Ascending aorta (tissue), 2 donors: Measurements from ENCODE around the gene POU2F2. TPM values are rescaled to one million over a fixed set of nuclear protein-coding genes. Genes with fewer than 3 reads are reported as not detected.

Experiments used
- DNase-seq, 2 donors: peaks; one replicate each; pipeline ENCODE4 v3.0.0-alpha.2; 2019; ENCODE audit warnings: low spot score in 2 of 2
- H3K27ac ChIP-seq, 2 donors: fragments of 200-600 bp; sonication (generic); one replicate each; pipeline ENCODE4 v1.5.1; 2016 to 2017; ENCODE audit warnings: mild to moderate bottlenecking in 1 of 2
- H3K27me3 ChIP-seq: fragments of 200-600 bp; sonication (generic); one replicate; pipeline ENCODE4 v1.5.1; 2017
- H3K36me3 ChIP-seq, 2 donors: fragments of 200-600 bp; sonication (generic); one replicate each; pipeline ENCODE4 v1.5.1; 2016
- H3K4me1 ChIP-seq, 2 donors: fragments of 200-600 bp; sonication (generic); one replicate each; pipeline ENCODE4 v1.5.1; 2016 to 2017; ENCODE audit warnings: mild to moderate bottlenecking in 1 of 2
- H3K4me3 ChIP-seq, 2 donors: fragments of 200-600 bp; sonication (generic); one replicate each; pipeline ENCODE4 v1.5.1; 2016 to 2017; ENCODE audit warnings: mild to moderate bottlenecking in 1 of 2
- H3K9me3 ChIP-seq, 2 donors: fragments of 200-600 bp; sonication (generic); one replicate each; pipeline ENCODE4 v1.5.1; 2016
- CTCF ChIP-seq, 3 experiments: fragments of 200-600 bp in 2 of 3; fragments of 450-650 bp in 1 of 3; sonication (generic) in 2 of 3; IDR thresholded peaks; one replicate each; pipeline ENCODE4 v1.5.1; 2016 to 2019; ENCODE audit warnings: antibody characterized with exemption in 3 of 3, mild to moderate bottlenecking in 1 of 3, moderate library complexity in 1 of 3
- intact Hi-C: fragments of 100-400 bp; cut with DNase I; formaldehyde crosslinking; loops from one replicate; pipeline ENCODE4 v1.15.1; 2023
- total RNA-seq: library from RNA; depleted of rRNA; stranded (reverse); fragments of >200 nt; gene quantifications from one replicate; pipeline ENCODE4 v1.1.0, GENCODE V29; 2016

POU2F2 gene
- total RNA-seq, 1 donor from 2014 or later = not detected

GRCh38 chr19:42068756-42069571 is 63.3 kb downstream of the POU2F2 start:
- intact Hi-C loops = no loop called here
- H3K4me1 ChIP-seq = peaks cover 0 to 7% of the 10 kb centered on the region in 2 donors
- peak overlapping the region; percentile 58 to 74 for H3K4me3 ChIP-seq
- H3K27me3 ChIP-seq = no peaks in the 10 kb centered on the region
- peak overlapping the region; percentile 77 to 81 for H3K27ac ChIP-seq
- no peak for DNase-seq
- H3K36me3 ChIP-seq = peaks cover 2 to 9% of the 10 kb centered on the region in 2 donors
- no peak for TF ChIP-seq CTCF (IDR thresholded peaks at IDR 0.05)
- H3K9me3 ChIP-seq = no peaks in the 10 kb centered on the region

GRCh38 chr19:42068361-42068755 is 63.9 kb downstream of the POU2F2 start:
- H3K36me3 ChIP-seq = peaks cover 2 to 9% of the 10 kb centered on the region in 2 donors
- peaks cover 0 to 7% of the 10 kb centered on the region in 2 donors for H3K4me1 ChIP-seq
- H3K27me3 ChIP-seq = no peaks in the 10 kb centered on the region
- peak overlapping the region; percentile 77 to 81 for H3K27ac ChIP-seq
- peak overlapping the region; percentile 58 to 74 for H3K4me3 ChIP-seq
- TF ChIP-seq CTCF (IDR thresholded peaks at IDR 0.05) = no peak
- no peak for DNase-seq
- no peaks in the 10 kb centered on the region for H3K9me3 ChIP-seq
- intact Hi-C loops = no loop called here

DNA sequence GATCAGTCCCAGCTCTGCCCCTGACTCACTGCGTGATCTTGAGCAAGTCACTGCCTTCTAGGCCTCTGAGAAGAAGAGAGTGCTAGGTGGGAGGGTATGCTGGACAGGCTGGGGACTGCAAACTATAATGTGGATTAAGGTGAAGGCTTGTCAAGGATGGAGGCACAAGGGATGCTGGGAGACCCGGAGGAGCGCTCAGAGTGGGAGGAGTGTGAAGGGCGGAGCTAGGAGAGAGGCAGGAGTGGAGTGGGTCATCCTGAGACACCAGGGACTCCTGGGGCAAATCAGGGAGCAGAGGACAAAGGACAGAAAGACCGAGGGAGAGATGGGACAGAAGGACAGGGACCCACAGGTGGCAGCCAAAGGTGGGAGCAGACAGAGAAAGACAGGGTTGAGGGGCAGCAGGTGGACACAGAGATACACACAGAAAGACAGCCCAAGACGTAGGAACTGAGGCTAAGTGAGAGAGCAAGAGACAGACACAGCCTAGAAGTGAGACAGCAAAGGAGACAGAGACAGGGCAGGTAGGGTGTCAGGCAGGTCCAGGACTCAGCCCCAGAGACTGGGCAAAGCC is 64.8 kb downstream of the POU2F2 start:
- no peak for DNase-seq
- H3K27ac ChIP-seq = no peak overlapping the region
- no peaks in the 10 kb centered on the region for H3K27me3 ChIP-seq
- intact Hi-C loops = no loop called here
- no peaks in the 10 kb centered on the region for H3K9me3 ChIP-seq
- no peak for TF ChIP-seq CTCF (IDR thresholded peaks at IDR 0.05)
- peaks cover 0 to 7% of the 10 kb centered on the region in 2 donors for H3K4me1 ChIP-seq
- H3K36me3 ChIP-seq = peaks cover 2 to 16% of the 10 kb centered on the region in 2 donors
- H3K4me3 ChIP-seq = no peak overlapping the region

DNA sequence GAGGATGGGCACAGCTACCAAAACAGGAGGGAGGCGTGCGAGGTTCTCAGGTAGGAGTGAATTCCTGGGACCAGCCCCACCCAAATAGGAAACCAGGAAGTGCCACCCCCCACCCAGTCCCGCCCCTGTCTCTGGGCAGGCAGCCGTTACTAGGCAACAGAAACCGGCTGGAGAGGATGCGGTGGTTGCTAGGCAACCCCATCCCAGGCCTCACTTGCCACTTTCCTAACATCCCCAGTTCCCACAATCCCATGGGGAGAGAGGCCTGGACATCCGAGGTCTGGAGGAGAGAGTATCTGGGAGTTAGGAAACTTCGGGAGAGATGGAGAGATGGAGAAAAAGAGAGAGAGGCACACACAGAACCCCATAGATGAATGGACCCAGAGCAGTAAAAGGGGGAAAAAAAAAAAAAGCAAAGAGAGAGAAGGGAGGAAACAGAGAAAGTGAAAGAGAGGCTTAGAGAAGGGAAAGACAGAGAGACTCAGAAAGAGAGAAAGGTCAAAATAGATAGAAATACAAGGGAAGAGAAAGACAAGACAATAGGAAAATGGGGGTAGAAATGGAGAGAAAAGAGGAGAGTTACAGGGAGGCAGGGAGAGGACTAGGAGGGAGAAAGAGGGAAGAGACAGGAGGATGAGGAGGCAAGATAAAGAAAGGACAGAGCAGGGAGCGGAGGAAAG is 66.0 kb downstream of the POU2F2 start:
- Histone ChIP-seq H3K4me1 (peaks cover 0 to 7% of the 10 kb centered on the region in 2 donors), H3K27me3 (no peaks in the 10 kb centered on the region), H3K27ac (no peak overlapping the region), H3K9me3 (no peaks in the 10 kb centered on the region), H3K4me3 (no peak overlapping the region), H3K36me3 (peaks cover 7 to 24% of the 10 kb centered on the region in 2 donors)
- no peak for TF ChIP-seq CTCF (IDR thresholded peaks at IDR 0.05)
- no peak for DNase-seq
- intact Hi-C loops = no loop called here

GRCh38 chr19:42065511-42065910 is 66.7 kb downstream of the POU2F2 start:
- H3K4me1 ChIP-seq = peaks cover 0 to 4% of the 10 kb centered on the region in 2 donors
- H3K9me3 ChIP-seq = no peaks in the 10 kb centered on the region
- H3K27me3 ChIP-seq = no peaks in the 10 kb centered on the region
- H3K27ac ChIP-seq = no peak overlapping the region
- no peak for TF ChIP-seq CTCF (IDR thresholded peaks at IDR 0.05)
- H3K36me3 ChIP-seq = peaks cover 7 to 24% of the 10 kb centered on the region in 2 donors
- DNase-seq = no peak
- no peak overlapping the region for H3K4me3 ChIP-seq
- intact Hi-C loops = no loop called here
